Measurements from ENCODE around the gene NEURL1.

GRCh38 chr10:103533827-103534226 lies 40.3 kb downstream of the NEURL1 start:
- TF ChIP-seq CTCF (IDR thresholded peaks at IDR 0.05): no peak
- no peak for TF ChIP-seq POLR2A (IDR thresholded peaks at IDR 0.05)
- TF ChIP-seq EP300 (IDR thresholded peaks at IDR 0.05): no peak

Data from tibial nerve (tissue), 4 donors.